Regular cardiac myocyte (primary cell): ENCODE data around the gene GABBR2. TPM values are rescaled to one million over a fixed set of nuclear protein-coding genes. Genes with fewer than 3 reads are reported as not detected.

Experiments used
- total RNA-seq: library from RNA; depleted of rRNA; stranded (reverse); fragments of >200 nt; gene quantifications from 2 replicates; pipeline ENCODE4 v1.2.3, GENCODE V29; 2014

Gene GABBR2
- total RNA-seq: 0.56 and 8.8 TPM in 2 replicates

GRCh38 chr9:98708933-98709911, at the start of gene GABBR2:
TSS of gene GABBR2 (minus strand) at chr9:98708935. CDS start at chr9:98708737, 198 bp downstream.

GRCh38 chr9:98255578-98256296, 453.0 kb downstream of the GABBR2 start, which contains the start of gene TBC1D2:
TSS of gene TBC1D2 (minus strand) at chr9:98255649. CDS start at chr9:98255541, 108 bp downstream.

Other genes with a start within 250 kb of the GABBR2 start
- gene ANKS6, start 87.6 kb upstream of the GABBR2 start, total RNA-seq: 10.4 and 14.1 TPM in 2 replicates
- gene GALNT12, start 98.7 kb upstream of the GABBR2 start, total RNA-seq: 9.6 and 30.2 TPM in 2 replicates
- 5.9 and 122 TPM in 2 replicates for gene COL15A1, start 235.0 kb upstream of the GABBR2 start, total RNA-seq